Activated CD4-positive, alpha-beta T cell treated with anti-CD3 and anti-CD28 coated beads, Interleukin-2, Interleukin-4, amounts not matched to agents 100 ng/mL and 50 ng/mL, durations not matched to agents 16 hours and 8 hours (primary cell): ENCODE data around the gene MADD.

Source experiments
- DNase-seq: peaks from one replicate; pipeline ENCODE4 v3.0.0-alpha.2; 2020; ENCODE audit warnings: low spot score

MADD gene

GRCh38 chr11:47253660-47254059 lies 16.3 kb upstream of the MADD start:
- DNase-seq = no peak

- DNase-seq = no peak
Observed at GRCh38 chr11:47254386-47254785, 15.5 kb upstream of the MADD start.

- no peak for DNase-seq
Observed at GRCh38 chr11:47256374-47256773, 13.6 kb upstream of the MADD start.

GRCh38 chr11:47257177-47257516 lies 12.8 kb upstream of the MADD start:
- DNase-seq = no peak

- DNase-seq = no peak
Observed at GRCh38 chr11:47257517-47258316, 12.2 kb upstream of the MADD start, which contains the start of gene NR1H3. NR1H3 (plus strand) TSS chr11:47257996; CDS start chr11:47259217, 1,221 bp downstream.

DNA sequence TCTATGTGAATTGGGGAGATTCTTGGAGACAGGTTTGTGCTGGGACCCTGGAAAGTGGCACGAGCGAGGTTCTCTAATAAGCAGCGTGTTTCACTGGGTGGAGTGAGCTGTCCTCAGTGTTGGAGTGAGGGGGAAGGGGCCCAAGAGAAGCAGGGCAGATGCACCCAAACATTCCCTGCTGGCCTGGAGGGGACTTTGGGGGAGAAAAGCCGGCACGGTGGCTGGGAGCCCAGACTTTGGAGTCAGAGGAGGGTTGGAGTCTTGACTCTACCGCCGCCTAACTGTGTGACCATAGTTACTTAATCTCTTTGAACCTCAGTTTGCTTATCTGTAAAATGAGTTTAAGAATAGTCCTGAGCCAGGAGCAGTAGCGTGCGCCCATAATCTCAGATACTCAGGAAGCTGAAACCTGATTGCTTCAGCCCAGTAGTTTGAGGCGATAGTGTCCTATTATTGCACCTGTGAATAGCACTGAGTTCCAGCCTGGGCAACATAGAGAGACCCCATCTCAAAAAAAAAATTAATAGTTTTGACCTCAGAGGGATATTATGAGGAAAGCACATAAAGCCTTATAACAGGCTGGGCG lies 11.5 kb upstream of the MADD start:
- no peak for DNase-seq

DNA sequence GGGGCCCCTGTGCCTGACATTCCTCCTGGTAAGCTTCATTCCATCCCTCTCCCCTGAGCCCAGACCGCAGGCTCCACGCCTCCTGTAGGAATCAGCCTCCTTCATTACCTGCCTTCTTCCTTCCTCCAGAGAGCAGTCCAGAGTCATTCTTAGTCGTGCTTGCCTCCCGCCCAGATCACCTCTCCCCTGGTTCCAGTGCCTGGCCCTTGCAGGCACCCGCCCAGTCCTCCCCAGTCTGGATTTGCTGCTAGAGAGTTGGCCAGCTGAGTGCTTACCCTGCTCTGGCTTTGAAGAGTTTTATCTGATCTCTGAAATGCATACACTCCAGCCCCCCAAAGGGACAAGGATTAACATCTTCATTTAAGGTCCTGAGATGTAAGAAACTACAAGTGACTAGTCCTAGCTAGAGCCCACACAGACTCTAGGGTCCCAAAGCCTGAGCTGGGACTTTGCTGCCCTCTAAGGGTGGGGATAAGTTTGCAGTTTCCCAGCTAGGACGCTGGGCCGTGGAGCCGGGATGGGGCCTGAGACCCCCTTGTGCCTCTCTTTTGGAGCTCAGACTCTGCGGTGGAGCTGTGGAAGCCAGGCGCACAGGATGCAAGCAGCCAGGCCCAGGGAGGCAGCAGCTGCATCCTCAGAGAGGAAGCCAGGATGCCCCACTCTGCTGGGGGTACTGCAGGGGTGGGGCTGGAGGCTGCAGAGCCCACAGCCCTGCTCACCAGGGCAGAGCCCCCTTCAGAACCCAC lies 10.5 kb upstream of the MADD start:
- DNase-seq = peak; percentile 26

DNA sequence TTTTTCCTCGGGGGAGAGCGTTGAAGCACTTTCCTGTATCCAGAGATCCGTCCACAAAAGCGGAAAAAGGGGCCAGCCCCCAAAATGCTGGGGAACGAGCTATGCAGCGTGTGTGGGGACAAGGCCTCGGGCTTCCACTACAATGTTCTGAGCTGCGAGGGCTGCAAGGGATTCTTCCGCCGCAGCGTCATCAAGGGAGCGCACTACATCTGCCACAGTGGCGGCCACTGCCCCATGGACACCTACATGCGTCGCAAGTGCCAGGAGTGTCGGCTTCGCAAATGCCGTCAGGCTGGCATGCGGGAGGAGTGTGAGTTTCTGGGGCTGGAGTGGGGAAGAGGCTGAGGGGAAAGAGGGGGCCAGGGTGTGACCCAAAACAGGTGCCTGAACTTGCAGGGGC lies 9.6 kb upstream of the MADD start:
- no peak for DNase-seq

DNA sequence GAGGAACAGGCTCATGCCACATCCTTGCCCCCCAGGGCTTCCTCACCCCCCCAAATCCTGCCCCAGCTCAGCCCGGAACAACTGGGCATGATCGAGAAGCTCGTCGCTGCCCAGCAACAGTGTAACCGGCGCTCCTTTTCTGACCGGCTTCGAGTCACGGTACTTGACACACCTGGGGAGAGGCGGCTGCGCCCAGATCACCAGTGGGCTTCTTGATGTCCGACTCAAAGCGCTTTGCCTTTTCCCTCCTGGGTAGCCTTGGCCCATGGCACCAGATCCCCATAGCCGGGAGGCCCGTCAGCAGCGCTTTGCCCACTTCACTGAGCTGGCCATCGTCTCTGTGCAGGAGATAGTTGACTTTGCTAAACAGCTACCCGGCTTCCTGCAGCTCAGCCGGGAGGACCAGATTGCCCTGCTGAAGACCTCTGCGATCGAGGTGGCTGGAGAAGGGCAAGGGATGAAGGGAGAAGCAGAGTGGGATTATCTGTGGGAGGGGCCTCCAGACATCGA lies 8.6 kb upstream of the MADD start:
- DNase-seq = no peak

GRCh38 chr11:47264119-47264518 lies 5.8 kb upstream of the MADD start:
- no peak for DNase-seq

- no peak for DNase-seq
Observed at GRCh38 chr11:47264521-47264920, 5.4 kb upstream of the MADD start.

- no peak for DNase-seq
Observed at GRCh38 chr11:47267876-47268275, 2.1 kb upstream of the MADD start.

DNA sequence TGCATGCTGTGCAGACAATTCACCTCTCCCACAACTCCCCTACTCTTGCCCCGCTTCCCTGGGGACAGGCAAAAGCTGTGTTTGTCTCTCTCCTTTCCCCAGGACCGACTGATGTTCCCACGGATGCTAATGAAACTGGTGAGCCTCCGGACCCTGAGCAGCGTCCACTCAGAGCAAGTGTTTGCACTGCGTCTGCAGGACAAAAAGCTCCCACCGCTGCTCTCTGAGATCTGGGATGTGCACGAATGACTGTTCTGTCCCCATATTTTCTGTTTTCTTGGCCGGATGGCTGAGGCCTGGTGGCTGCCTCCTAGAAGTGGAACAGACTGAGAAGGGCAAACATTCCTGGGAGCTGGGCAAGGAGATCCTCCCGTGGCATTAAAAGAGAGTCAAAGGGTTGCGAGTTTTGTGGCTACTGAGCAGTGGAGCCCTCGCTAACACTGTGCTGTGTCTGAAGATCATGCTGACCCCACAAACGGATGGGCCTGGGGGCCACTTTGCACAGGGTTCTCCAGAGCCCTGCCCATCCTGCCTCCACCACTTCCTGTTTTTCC lies 1.4 kb upstream of the MADD start:
- no peak for DNase-seq

DNA sequence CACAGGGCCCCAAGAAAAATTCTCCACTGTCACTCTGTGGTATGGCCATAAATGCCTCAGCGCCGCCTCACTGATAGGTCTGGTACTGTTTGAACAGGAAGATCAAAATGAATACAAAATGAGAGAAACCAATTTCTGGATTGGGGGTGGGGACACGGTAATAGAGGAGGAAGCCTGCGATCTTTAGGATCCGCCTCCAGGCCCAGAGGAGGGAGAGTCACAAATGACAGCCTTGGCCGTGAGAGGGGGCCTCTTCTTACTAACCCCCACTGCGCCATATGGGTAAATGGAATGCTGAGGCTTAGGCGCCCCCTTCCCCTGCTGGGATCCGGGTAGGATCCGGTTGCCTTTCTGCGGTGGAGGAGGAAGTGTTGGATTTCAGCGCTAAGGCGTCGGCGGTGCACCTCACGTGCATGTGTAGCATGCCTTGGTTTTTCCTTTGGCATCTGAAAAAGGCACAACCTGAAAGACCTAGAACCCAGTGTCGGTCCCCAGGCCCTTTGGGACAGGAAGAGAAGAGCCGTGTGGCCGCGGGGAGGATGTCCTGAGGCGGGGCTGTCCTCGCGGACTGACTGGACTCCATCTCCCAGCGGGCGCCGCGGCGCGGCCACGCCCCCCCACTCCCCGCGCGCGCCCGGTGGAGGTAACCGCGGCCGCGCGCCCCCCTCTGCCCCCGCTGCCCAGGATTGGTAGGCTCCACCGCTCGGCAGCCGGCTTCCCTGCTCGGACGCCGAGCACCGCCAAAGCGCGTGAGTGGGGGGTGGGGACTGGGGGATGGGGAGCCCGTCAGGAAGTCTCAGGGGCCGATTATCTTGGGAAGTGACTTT lies 718 bp upstream of the MADD start:
- DNase-seq = peak; percentile 88

GRCh38 chr11:47270331-47271271 lies 668 bp downstream of the MADD start:
- DNase-seq = peak; percentile 60

GRCh38 chr11:47271328-47271727 lies 1.4 kb downstream of the MADD start:
- peak; percentile 11 for DNase-seq

DNA sequence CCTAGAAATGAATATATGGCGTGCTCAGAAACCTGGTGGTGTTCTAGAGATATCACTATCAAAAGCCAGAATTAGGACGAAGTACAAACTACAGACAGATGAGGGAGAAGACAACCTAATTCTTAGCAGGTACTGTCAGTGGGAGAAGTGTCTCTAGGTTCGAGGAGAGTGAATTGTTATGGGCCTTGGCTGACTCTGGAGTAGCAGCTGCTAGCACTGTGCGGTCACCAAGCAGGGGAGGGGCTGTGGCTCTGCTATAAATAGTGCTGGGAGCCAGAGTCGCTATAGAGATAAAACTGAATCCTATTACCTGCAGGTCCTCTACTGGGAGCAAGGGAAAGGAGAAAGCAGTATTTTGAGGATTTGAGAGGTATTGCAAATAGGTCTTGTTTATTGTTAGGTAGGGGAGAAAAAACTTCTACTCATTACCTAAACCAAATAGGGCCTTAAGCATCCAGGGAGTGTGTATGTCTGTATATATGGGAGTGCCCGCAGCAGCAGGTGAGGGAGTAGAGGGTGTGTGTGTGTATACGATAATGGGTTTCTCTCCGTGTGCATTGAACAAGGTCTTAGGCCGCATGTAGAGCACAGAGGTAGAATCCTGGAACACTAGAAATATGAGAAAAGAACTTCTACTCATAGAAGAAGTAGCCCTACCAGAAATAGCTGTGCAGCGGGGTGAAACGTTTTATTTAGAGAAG lies 2.2 kb downstream of the MADD start:
- no peak for DNase-seq

DNA sequence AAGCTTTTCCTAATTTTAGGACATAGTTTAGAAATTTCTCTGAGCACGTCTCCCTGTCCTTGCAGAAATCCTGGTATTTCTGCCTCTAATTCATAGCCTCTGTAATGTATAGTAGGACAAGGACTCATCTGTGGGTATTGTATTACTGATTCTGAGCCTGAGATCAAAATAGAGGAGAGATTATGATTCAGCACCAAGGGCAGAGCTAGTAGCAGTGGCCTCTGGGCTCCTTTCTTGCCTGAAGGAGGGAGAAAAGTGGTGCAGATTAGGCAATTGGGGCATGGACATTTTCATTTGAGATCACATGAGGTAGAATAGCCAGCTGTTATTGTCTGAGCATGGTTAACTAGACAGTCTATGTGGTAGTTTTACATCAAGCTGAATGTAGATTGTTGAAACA lies 2.8 kb downstream of the MADD start:
- DNase-seq = no peak

GRCh38 chr11:47274495-47275235 lies 4.7 kb downstream of the MADD start:
- no peak for DNase-seq
